Stimulated activated CD4-positive, alpha-beta T cell treated with anti-CD3 and anti-CD28 coated beads, TNF-alpha, amount 100 ng/mL, for 48 hours (primary cell): Measurements from ENCODE around the gene HID1.
A peak's percentile ranks its signal among the peaks of the same experiment; 100 is the strongest.

Source experiments
- DNase-seq, 3 donors: peaks; one replicate each; pipeline ENCODE4 v3.0.0-alpha.2; 2020; ENCODE audit warnings: low read depth in 3 of 3

HID1 gene

GRCh38 chr17:74968361-74968780 lies 4.2 kb downstream of the HID1 start:
- no peak for DNase-seq

GRCh38 chr17:74964988-74965622 lies 7.5 kb downstream of the HID1 start:
- DNase-seq, result no peak

- no peak for DNase-seq
Measured at GRCh38 chr17:74964246-74964761, 8.3 kb downstream of the HID1 start.

GRCh38 chr17:74963656-74964055 lies 8.9 kb downstream of the HID1 start:
- DNase-seq, result no peak

- DNase-seq, result no peak
Measured at GRCh38 chr17:74962622-74963394, 9.8 kb downstream of the HID1 start.

GRCh38 chr17:74961657-74962350 lies 10.8 kb downstream of the HID1 start:
- peak; percentile 70 to 91 (median 87) for DNase-seq

- DNase-seq, result peak in 2 of 3 donors; percentile 28 to 49
Measured at GRCh38 chr17:74960570-74961342, 11.8 kb downstream of the HID1 start.

- DNase-seq, result no peak
Measured at GRCh38 chr17:74959826-74960515, 12.6 kb downstream of the HID1 start.

GRCh38 chr17:74957935-74958740 lies 14.4 kb downstream of the HID1 start:
- peak; percentile 57 to 77 (median 66) for DNase-seq

- no peak for DNase-seq
Measured at GRCh38 chr17:74956093-74956492, 16.5 kb downstream of the HID1 start.

- no peak for DNase-seq
Measured at GRCh38 chr17:74954665-74955421, 17.7 kb downstream of the HID1 start.

- no peak for DNase-seq
Measured at GRCh38 chr17:74954115-74954514, 18.4 kb downstream of the HID1 start.

GRCh38 chr17:74953134-74953687 lies 19.3 kb downstream of the HID1 start:
- DNase-seq, result no peak

GRCh38 chr17:74952431-74953133 lies 20.0 kb downstream of the HID1 start:
- DNase-seq, result no peak

GRCh38 chr17:74951680-74952421 lies 20.7 kb downstream of the HID1 start:
- no peak for DNase-seq

- DNase-seq, result no peak
Measured at GRCh38 chr17:74951065-74951464, 21.5 kb downstream of the HID1 start.

GRCh38 chr17:74950207-74950606 lies 22.4 kb downstream of the HID1 start:
- DNase-seq, result no peak
